Daoy (cell line): Measurements from ENCODE around the gene EYA3. TPM values are rescaled to one million over a fixed set of nuclear protein-coding genes. Genes with fewer than 3 reads are reported as not detected.
"Not testable (repeated sequence)": the region's sequence is repeated elsewhere in the genome, so short reads cannot be mapped to it uniquely, and the experiment has no call there.

ENCODE experiments used
- DNase-seq: peaks from one replicate; pipeline ENCODE4 v3.0.0-alpha.2; 2015; ENCODE audit warnings: low read depth
- total RNA-seq: library from RNA; depleted of rRNA; stranded (reverse); fragments of >200 nt; shearing (Covaris generic); gene quantifications from 2 replicates; pipeline ENCODE4 v1.2.3, GENCODE V29; 2014

The EYA3 gene
- total RNA-seq, 1 experiment from 2014 or later = 17.6 TPM

GRCh38 chr1:28028873-28029654 is 59.3 kb downstream of the EYA3 start:
- no peak for DNase-seq

GRCh38 chr1:28027660-28028059 is 60.8 kb downstream of the EYA3 start:
- no peak for DNase-seq

GRCh38 chr1:28027238-28027637 is 61.2 kb downstream of the EYA3 start:
- DNase-seq = no peak

DNA sequence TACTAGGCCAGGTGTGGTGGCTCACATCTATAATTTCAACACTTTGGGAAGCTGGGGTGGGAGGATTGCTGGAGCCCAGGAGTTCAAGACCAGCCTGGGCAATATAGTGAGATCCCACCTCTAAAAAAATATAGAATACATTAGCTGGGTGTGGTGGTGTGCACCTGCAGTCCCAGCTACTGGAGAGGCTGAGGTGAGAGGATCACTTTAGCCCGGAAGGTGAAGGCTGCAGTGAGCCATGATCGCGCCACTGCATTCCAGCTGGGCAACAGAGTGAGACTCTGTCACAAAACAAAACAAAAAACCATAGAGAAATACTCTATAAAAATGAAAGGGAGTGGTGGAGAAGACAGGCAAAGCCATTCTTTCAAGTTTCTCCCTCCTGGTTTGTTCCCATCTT is 62.1 kb downstream of the EYA3 start:
- DNase-seq = no peak

DNA sequence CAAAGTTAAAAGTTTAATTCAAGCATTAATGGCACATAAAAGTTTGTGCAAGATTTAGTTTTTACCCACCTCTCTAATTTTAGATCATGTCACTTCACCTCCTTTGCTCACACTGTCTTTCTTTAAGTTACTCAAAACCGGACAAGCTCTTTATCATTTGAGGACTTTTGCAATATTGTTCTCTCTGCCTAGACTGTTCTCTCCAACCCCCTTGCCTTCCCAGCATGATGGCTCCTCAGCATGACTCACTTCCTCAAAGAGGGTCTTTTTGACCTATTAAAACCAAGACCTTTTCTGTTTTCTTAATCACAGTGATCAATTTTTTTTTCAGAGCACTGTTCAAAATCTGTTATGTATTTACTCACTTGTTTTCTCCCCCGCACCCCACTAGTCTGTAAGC is 67.3 kb downstream of the EYA3 start:
- DNase-seq = no peak

- DNase-seq = no peak
Measured at GRCh38 chr1:28010969-28011368, 77.4 kb downstream of the EYA3 start.

- not testable (repeated sequence) for DNase-seq
Measured at GRCh38 chr1:28003117-28003516, 85.3 kb downstream of the EYA3 start.

GRCh38 chr1:28002600-28002999 is 85.8 kb downstream of the EYA3 start:
- DNase-seq = no peak

DNA sequence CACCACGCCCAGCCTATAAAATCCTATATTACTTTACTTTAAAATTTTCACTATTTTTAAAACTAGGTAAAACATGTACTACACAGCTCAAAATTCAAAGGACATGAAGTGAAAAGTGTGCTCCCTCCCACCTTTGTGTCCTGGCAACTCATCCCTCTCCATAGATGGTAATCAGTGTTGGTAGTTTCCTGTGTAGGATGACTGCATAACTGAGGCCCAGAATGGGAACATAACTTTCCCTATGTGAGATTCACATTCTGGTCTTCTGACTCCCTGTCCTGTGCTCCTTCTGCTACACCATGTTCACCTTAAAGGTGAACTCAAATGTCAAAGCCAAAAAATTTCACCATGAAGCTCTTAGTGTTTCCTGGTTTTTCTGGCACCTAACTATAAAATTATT is 89.4 kb downstream of the EYA3 start:
- no peak for DNase-seq

GRCh38 chr1:27994526-27994925 is 93.9 kb downstream of the EYA3 start:
- not testable (repeated sequence) for DNase-seq

- DNase-seq = no peak
Measured at GRCh38 chr1:27994060-27994459, 94.3 kb downstream of the EYA3 start.

DNA sequence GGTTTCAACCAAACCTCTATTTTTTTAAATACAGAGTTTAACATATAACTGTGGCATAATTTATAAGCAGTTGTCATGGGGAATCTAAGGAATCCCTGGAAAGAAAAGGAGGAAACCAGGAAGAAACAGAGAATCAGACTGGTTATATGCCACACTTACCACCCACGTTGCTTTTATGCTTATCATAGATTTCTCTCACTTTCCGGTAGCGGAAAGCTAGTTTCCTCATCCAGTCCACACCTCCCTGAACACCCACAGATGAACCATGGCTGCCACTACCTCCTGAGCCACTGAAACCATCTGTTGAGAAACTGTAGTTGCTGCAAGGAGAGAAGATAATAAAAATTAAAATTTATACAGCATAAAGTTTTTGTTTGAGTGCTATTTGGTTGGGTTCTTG is 95.2 kb downstream of the EYA3 start:
- no peak for DNase-seq

- no peak for DNase-seq
Measured at GRCh38 chr1:27992276-27992675, 96.1 kb downstream of the EYA3 start.

- no peak for DNase-seq
Measured at GRCh38 chr1:27990920-27991537, 97.4 kb downstream of the EYA3 start.

GRCh38 chr1:27981145-27981544 is 107.3 kb downstream of the EYA3 start:
- DNase-seq = no peak

- DNase-seq = no peak
Measured at GRCh38 chr1:27980216-27980845, 108.1 kb downstream of the EYA3 start.

GRCh38 chr1:27979859-27980201 is 108.6 kb downstream of the EYA3 start:
- DNase-seq = no peak

GRCh38 chr1:27979151-27979858 is 109.1 kb downstream of the EYA3 start:
- DNase-seq = peak; percentile 31

GRCh38 chr1:27974417-27974781 is 114.0 kb downstream of the EYA3 start:
- no peak for DNase-seq

DNA sequence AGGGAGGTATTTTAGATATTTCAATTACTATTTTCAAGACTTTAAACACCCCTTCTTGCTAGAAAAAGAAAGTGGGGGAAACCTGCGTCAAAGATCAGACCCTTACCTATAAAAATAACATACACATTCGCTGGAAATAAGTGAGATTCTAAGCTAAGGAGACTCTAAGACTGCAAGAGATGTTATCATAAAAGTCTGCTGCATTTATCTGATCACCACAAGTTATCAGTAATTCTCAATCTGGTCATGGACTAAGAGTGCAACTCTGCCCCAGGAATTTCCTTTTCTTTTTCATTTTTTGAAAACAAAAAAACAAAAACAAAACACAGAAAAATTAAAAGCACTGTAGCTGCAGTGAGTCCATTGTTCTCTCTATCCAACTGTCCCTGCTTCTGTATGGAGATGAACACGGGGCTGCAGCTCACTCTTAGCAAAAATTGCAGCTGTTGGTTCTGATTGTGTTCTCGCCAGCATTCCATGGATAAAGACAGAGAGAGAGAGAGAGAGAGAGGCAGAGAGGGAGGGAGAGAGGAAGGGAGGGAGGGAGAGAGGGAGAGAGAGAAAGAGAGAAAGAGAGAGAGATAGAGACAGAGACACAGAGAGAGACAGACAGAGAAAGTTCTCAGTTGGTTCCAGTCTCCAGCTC is 114.5 kb downstream of the EYA3 start:
- no peak for DNase-seq

DNA sequence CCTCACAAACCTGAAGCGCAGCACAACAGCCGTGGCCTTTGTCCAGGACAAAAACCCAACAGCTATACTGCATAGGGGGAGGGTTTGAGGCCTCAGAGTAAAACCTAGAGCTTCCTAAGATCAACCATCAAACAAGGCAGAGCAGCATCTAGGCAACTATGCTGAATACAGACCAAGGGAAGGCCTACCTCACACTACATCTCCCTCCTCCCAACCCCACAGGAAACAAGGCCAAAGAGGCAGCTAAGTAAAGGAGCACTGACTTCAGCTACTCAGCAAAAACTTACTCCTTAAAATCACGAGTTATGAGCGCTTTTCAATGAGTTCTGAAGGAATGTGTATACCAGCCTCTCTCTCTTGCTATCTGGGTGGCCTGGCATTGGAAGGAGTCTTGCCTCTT is 116.3 kb downstream of the EYA3 start:
- no peak for DNase-seq

DNA sequence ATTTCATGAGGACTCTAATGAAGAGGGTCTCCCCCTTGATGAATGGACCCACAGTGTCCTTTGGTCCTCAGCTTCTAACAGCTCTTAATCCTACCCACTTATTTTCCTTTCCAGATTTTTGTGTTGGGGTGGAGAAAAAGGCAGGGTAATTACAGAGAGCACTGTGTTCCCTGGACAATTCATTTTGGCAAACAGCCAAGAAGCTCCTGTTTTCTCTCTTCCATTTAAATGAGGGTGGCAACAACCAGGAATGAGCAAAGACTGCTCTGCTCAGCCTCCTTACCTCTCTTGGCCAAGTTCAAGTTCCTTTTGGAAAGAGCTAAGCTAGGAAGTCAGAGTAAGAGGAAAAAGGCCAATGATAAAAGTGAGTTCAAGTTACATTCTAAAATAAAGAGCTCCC is 116.7 kb downstream of the EYA3 start:
- DNase-seq = no peak
